CD4-positive, alpha-beta T cell (primary cell): Measurements from ENCODE around the gene KCNQ2. TPM values are rescaled to one million over a fixed set of nuclear protein-coding genes. Genes with fewer than 3 reads are reported as not detected.

Experiments used
- ATAC-seq: fragments of 200-7000 bp; cut with Tn5 transposase; one replicate; pipeline ENCODE4 v1.10.0; 2022; ENCODE audit warnings: mild to moderate bottlenecking; ENCODE audit not compliant: poor library complexity
- CTCF ChIA-PET: fragments of 350-600 bp; sonication (Branson Sonifier 250); formaldehyde crosslinking; loops from one replicate; lab custom pipeline; 2021; ENCODE audit warnings: antibody characterized with exemption, inconsistent platforms; lab: Charles Lee
- POLR2A ChIA-PET: fragments of 350-600 bp; sonication (Branson Sonifier 250); formaldehyde crosslinking; loops from one replicate; lab custom pipeline; 2021; ENCODE audit warnings: antibody characterized with exemption, inconsistent platforms; lab: Charles Lee
- DNase-seq, 14 experiments: peaks; one replicate each; pipeline ENCODE4 v3.0.0-alpha.2; 2013 to 2020; ENCODE audit warnings: mixed read lengths in 2 of 14
- H3K27ac ChIP-seq, 2 donors: one replicate each; pipeline versions ENCODE4 v1.5.1 to v1.7.0; 2013; ENCODE audit warnings: low read length in 2 of 2, low read depth in 1 of 2, mild to moderate bottlenecking in 1 of 2
- H3K27me3 ChIP-seq, 2 experiments: 1 replicate in 1 of 2; 2 replicates in 1 of 2; pipeline versions ENCODE4 v1.6.1 to v1.7.0; 2013; ENCODE audit warnings: low read length in 2 of 2, control low read depth in 1 of 2, mild to moderate bottlenecking in 1 of 2, moderate library complexity in 1 of 2; ENCODE audit not compliant: insufficient read depth in 2 of 2, control insufficient read depth in 1 of 2
- H3K36me3 ChIP-seq: one replicate; pipeline ENCODE4 v1.6.1; 2013; ENCODE audit warnings: low read length, control low read depth; ENCODE audit not compliant: insufficient read depth
- H3K4me1 ChIP-seq: one replicate; pipeline ENCODE4 v1.6.1; 2013; ENCODE audit warnings: low read length, control low read depth; ENCODE audit not compliant: insufficient read depth
- H3K4me3 ChIP-seq: one replicate; pipeline ENCODE4 v1.5.1; 2013; ENCODE audit warnings: mild to moderate bottlenecking, low read length, moderate library complexity
- H3K9me3 ChIP-seq, 2 experiments: 1 replicate in 1 of 2; 2 replicates in 1 of 2; pipeline versions ENCODE4 v1.6.1 to v1.7.0; 2013; ENCODE audit warnings: low read length in 2 of 2, mild to moderate bottlenecking in 2 of 2, control low read depth in 1 of 2, moderate library complexity in 1 of 2; ENCODE audit not compliant: control insufficient read depth in 1 of 2, insufficient read depth in 1 of 2
- H3K27ac Mint-ChIP-seq: one replicate; pipeline ENCODE4 v1.8.0; 2020; ENCODE audit warnings: mixed read lengths
- H3K27me3 Mint-ChIP-seq: one replicate; pipeline ENCODE4 v1.8.0; 2021; ENCODE audit warnings: mixed read lengths
- H3K36me3 Mint-ChIP-seq: one replicate; pipeline ENCODE4 v1.8.0; 2021; ENCODE audit warnings: low read depth, mixed read lengths
- H3K4me1 Mint-ChIP-seq: one replicate; pipeline ENCODE4 v1.8.0; 2021; ENCODE audit warnings: low read depth, mixed read lengths
- H3K4me3 Mint-ChIP-seq: one replicate; pipeline ENCODE4 v1.8.0; 2020; ENCODE audit warnings: mild to moderate bottlenecking, mixed read lengths
- H3K9me3 Mint-ChIP-seq: one replicate; pipeline ENCODE4 v1.8.0; 2020; ENCODE audit warnings: mixed read lengths
- CTCF ChIP-seq: fragments of 200-600 bp; IDR thresholded peaks from one replicate; pipeline ENCODE4 v1.8.0; 2022; ENCODE audit warnings: antibody characterized with exemption, mild to moderate bottlenecking
- intact Hi-C, 2 experiments: fragments of 100-400 bp; cut with DNase I in 1 of 2; cut with micrococcal nuclease in 1 of 2; formaldehyde crosslinking; loops; one replicate each; pipeline versions ENCODE4 v1.15.1 to v1.9.0; 2023 to 2025; cut with DNase I, micrococcal nuclease
- total RNA-seq, 174 experiments: library from RNA in 2 of 174; stranded (reverse) in 2 of 174; gene quantifications; one replicate each; pipeline ENCODE4 v1.2.3 and lab custom pipeline; 2021 to 2026

Gene KCNQ2
- total RNA-seq, 2 experiments from 2014 or later = not detected

GRCh38 chr20:63484651-63485403 is 12.4 kb upstream of the KCNQ2 start:
- Mint-ChIP-seq H3K27ac (no peak overlapping the region), H3K4me1 (no peaks in the 10 kb centered on the region), H3K4me3 (no peak overlapping the region), H3K36me3 (no peaks in the 10 kb centered on the region), H3K27me3 (peaks cover 32% of the 10 kb centered on the region), H3K9me3 (no peaks in the 10 kb centered on the region)
- Histone ChIP-seq H3K4me1 (no peaks in the 10 kb centered on the region), H3K9me3 (peaks cover 0 to 29% of the 10 kb centered on the region in 2 experiments), H3K4me3 (no peak overlapping the region), H3K36me3 (no peaks in the 10 kb centered on the region), H3K27me3 (peaks cover 19 to 32% of the 10 kb centered on the region in 2 experiments), H3K27ac (no peak overlapping the region)
- intact Hi-C loops = no loop called here
- DNase-seq = no peak
- no peak for TF ChIP-seq CTCF
- CTCF ChIA-PET = no interaction called here
- POLR2A ChIA-PET = no interaction called here
- ATAC-seq = no peak

GRCh38 chr20:63484236-63484635 is 11.8 kb upstream of the KCNQ2 start:
- no peak overlapping the region for H3K27ac Mint-ChIP-seq

GRCh38 chr20:63483834-63484233 is 11.4 kb upstream of the KCNQ2 start:
- peaks cover 30% of the 10 kb centered on the region for H3K27me3 Mint-ChIP-seq
- Histone ChIP-seq H3K9me3 (peaks cover 0 to 31% of the 10 kb centered on the region in 2 experiments), H3K27ac (no peak overlapping the region), H3K4me1 (no peaks in the 10 kb centered on the region), H3K27me3 (peaks cover 24 to 32% of the 10 kb centered on the region in 2 experiments), H3K36me3 (no peaks in the 10 kb centered on the region), H3K4me3 (no peak overlapping the region)
- ATAC-seq = no peak
- intact Hi-C loops = no loop called here
- H3K4me1 Mint-ChIP-seq = no peaks in the 10 kb centered on the region
- CTCF ChIA-PET = no interaction called here
- no peaks in the 10 kb centered on the region for H3K36me3 Mint-ChIP-seq
- no peak overlapping the region for H3K27ac Mint-ChIP-seq
- TF ChIP-seq CTCF = no peak
- no peaks in the 10 kb centered on the region for H3K9me3 Mint-ChIP-seq
- H3K4me3 Mint-ChIP-seq = no peak overlapping the region
- POLR2A ChIA-PET = no interaction called here
- no peak for DNase-seq

More at GRCh38 chr20:63484236-63484635, 11.8 kb upstream of the KCNQ2 start:
- Histone ChIP-seq H3K4me1 (no peaks in the 10 kb centered on the region), H3K9me3 (peaks cover 0 to 31% of the 10 kb centered on the region in 2 experiments), H3K27me3 (peaks cover 25 to 32% of the 10 kb centered on the region in 2 experiments), H3K36me3 (no peaks in the 10 kb centered on the region), H3K4me3 (no peak overlapping the region), H3K27ac (no peak overlapping the region)
- DNase-seq = no peak
- TF ChIP-seq CTCF = no peak
- Mint-ChIP-seq H3K27me3 (peaks cover 30% of the 10 kb centered on the region), H3K4me1 (no peaks in the 10 kb centered on the region), H3K36me3 (no peaks in the 10 kb centered on the region), H3K4me3 (no peak overlapping the region), H3K9me3 (no peaks in the 10 kb centered on the region)
- intact Hi-C loops = no loop called here
- no peak for ATAC-seq
- CTCF ChIA-PET = no interaction called here
- POLR2A ChIA-PET = no interaction called here
